GM23338 (cell line): Measurements from ENCODE around the gene RAB11FIP4. TPM values are rescaled to one million over a fixed set of nuclear protein-coding genes. Genes with fewer than 3 reads are reported as not detected.

Experiments used
- ATAC-seq: fragments of 200-7000 bp; cut with Tn5 transposase; 3 replicates; pipeline ENCODE4 v1.9.1; 2020
- DNase-seq: peaks from one replicate; pipeline ENCODE4 v3.0.0-alpha.2; 2015; ENCODE audit warnings: low spot score
- H2AFZ ChIP-seq: fragments of 200-600 bp; sonication (generic); 2 replicates; pipeline ENCODE4 v1.8.0; 2016; ENCODE audit warnings: antibody characterized with exemption, mild to moderate bottlenecking, moderate library complexity
- H3F3A ChIP-seq: fragments of 200-600 bp; sonication (generic); replicated peaks from 2 replicates; pipeline ENCODE4 v1.8.0; 2017; ENCODE audit warnings: antibody characterized with exemption, mixed run types, low read depth
- H3K27ac ChIP-seq: fragments of 200-600 bp; sonication (generic); 2 replicates; pipeline ENCODE4 v1.6.1; 2016; ENCODE audit warnings: low read depth
- H3K27me3 ChIP-seq: fragments of 200-600 bp; sonication (generic); 2 replicates; pipeline ENCODE4 v1.8.0; 2016; ENCODE audit warnings: mild to moderate bottlenecking, mixed run types, moderate library complexity; ENCODE audit not compliant: insufficient read depth
- H3K36me3 ChIP-seq: fragments of 200-600 bp; sonication (generic); 2 replicates; pipeline ENCODE4 v1.8.0; 2016; ENCODE audit warnings: mild to moderate bottlenecking; ENCODE audit not compliant: insufficient read depth
- H3K4me1 ChIP-seq: fragments of 200-600 bp; sonication (generic); 2 replicates; pipeline ENCODE4 v1.8.0; 2016; ENCODE audit warnings: mild to moderate bottlenecking, moderate library complexity; ENCODE audit not compliant: insufficient read depth
- H3K4me2 ChIP-seq: fragments of 200-600 bp; sonication (generic); 2 replicates; pipeline ENCODE4 v1.7.1; 2017; ENCODE audit warnings: mixed run types
- H3K4me3 ChIP-seq: fragments of 200-600 bp; sonication (generic); 2 replicates; pipeline ENCODE4 v1.6.1; 2016; ENCODE audit warnings: mixed run types
- H3K79me2 ChIP-seq: fragments of 200-600 bp; sonication (generic); replicated peaks from 2 replicates; pipeline ENCODE4 v1.8.0; 2017; ENCODE audit warnings: mild to moderate bottlenecking; ENCODE audit not compliant: insufficient read depth
- H3K9me2 ChIP-seq: fragments of 200-600 bp; sonication (generic); 2 replicates; pipeline ENCODE4 v1.8.0; 2017; ENCODE audit not compliant: insufficient read depth
- H4K20me1 ChIP-seq: fragments of 200-600 bp; sonication (generic); replicated peaks from 2 replicates; pipeline ENCODE4 v1.8.0; 2017; ENCODE audit warnings: mild to moderate bottlenecking; ENCODE audit not compliant: insufficient read depth
- H3K27ac Mint-ChIP-seq: 2 replicates; pipeline ENCODE4 v1.8.0; 2020; ENCODE audit warnings: inconsistent platforms, mild to moderate bottlenecking, moderate library complexity, mixed read lengths
- H3K27me3 Mint-ChIP-seq: 3 replicates; pipeline ENCODE4 v1.8.0; 2022; ENCODE audit warnings: low read depth, mild to moderate bottlenecking, moderate library complexity, mixed read lengths, inconsistent platforms; ENCODE audit not compliant: insufficient read depth, poor library complexity
- H3K36me3 Mint-ChIP-seq: 3 replicates; pipeline ENCODE4 v1.8.0; 2021; ENCODE audit warnings: low read depth, mild to moderate bottlenecking, inconsistent platforms, moderate library complexity, mixed read lengths
- H3K4me1 Mint-ChIP-seq: 3 replicates; pipeline ENCODE4 v1.8.0; 2020; ENCODE audit warnings: mild to moderate bottlenecking, inconsistent platforms, mixed read lengths
- H3K4me3 Mint-ChIP-seq: 3 replicates; pipeline ENCODE4 v1.8.0; 2021; ENCODE audit warnings: moderate library complexity, mild to moderate bottlenecking, inconsistent platforms, mixed read lengths
- H3K9me3 Mint-ChIP-seq: 3 replicates; pipeline ENCODE4 v1.8.0; 2020; ENCODE audit warnings: moderate library complexity, mild to moderate bottlenecking, inconsistent platforms, mixed read lengths
- CREB1 ChIP-seq: fragments of 250-450 bp; sonication (Bioruptor Pico); IDR thresholded peaks from 2 replicates; pipeline ENCODE4 v1.5.0; 2020; ENCODE audit warnings: low read depth, mild to moderate bottlenecking, moderate library complexity
- EZH2 ChIP-seq: fragments of 200-600 bp; sonication (generic); IDR thresholded peaks from one replicate; pipeline ENCODE4 v1.8.0; 2017; ENCODE audit warnings: antibody characterized with exemption, mild to moderate bottlenecking, low read depth; ENCODE audit not compliant: unreplicated experiment
- EZH2phosphoT487 ChIP-seq: fragments of 200-600 bp; sonication (generic); IDR thresholded peaks from one replicate; pipeline ENCODE4 v1.8.1; 2018; ENCODE audit warnings: antibody characterized with exemption; ENCODE audit not compliant: unreplicated experiment
- JUNB ChIP-seq: IDR thresholded peaks from one replicate; pipeline ENCODE4 v1.6.1; 2016; ENCODE audit warnings: antibody characterized with exemption; ENCODE audit not compliant: unreplicated experiment
- NANOG ChIP-seq: IDR thresholded peaks from 2 replicates; pipeline ENCODE4 v1.6.1; 2016; ENCODE audit warnings: antibody characterized with exemption, borderline replicate concordance
- POLR2AphosphoS5 ChIP-seq: IDR thresholded peaks from 2 replicates; pipeline ENCODE4 v1.6.1; 2016; ENCODE audit warnings: antibody characterized with exemption, low read depth
- STAT1 ChIP-seq: IDR thresholded peaks from one replicate; pipeline ENCODE4 v1.6.1; 2016; ENCODE audit warnings: antibody characterized with exemption; ENCODE audit not compliant: unreplicated experiment
- ZNF114 ChIP-seq: fragments of 250-450 bp; sonication (Bioruptor Pico); IDR thresholded peaks from 2 replicates; pipeline ENCODE4 v1.5.0; 2020; ENCODE audit warnings: mild to moderate bottlenecking, moderate library complexity
- ZNF331 ChIP-seq: fragments of 250-450 bp; sonication (Bioruptor Pico); IDR thresholded peaks from 2 replicates; pipeline ENCODE4 v1.5.0; 2020; ENCODE audit warnings: low read depth, mild to moderate bottlenecking, moderate library complexity
- polyA plus RNA-seq: library from polyadenylated mRNA; unstranded; fragments of >200 nt; fragmentation: Nextera tagmentation; extraction: Ambion mirVana; gene quantifications from 2 replicates; pipeline ENCODE4 v1.2.1, GENCODE V29; 2016
- total RNA-seq: library from RNA; depleted of rRNA; stranded (reverse); fragments of >200 nt; shearing (Covaris generic); gene quantifications from 2 replicates; pipeline ENCODE4 v1.2.3, GENCODE V29; 2014
- TF ChIP-seq, protein P1 (sequence below): fragments of 250-450 bp; sonication (Bioruptor Pico); IDR thresholded peaks from 2 replicates; pipeline ENCODE4 v1.5.0; 2020; ENCODE audit warnings: mild to moderate bottlenecking, moderate library complexity
- TF ChIP-seq, protein P2 (sequence below): IDR thresholded peaks from 2 replicates; pipeline ENCODE4 v1.6.1; 2016; ENCODE audit warnings: antibody characterized with exemption
- TF ChIP-seq, protein P3 (sequence below): IDR thresholded peaks from one replicate; pipeline ENCODE4 v1.6.1; 2018; ENCODE audit warnings: antibody characterized with exemption; ENCODE audit not compliant: unreplicated experiment
- TF ChIP-seq, protein P4 (sequence below), 2 experiments: fragments of 200-600 bp in 1 of 2; sonication (generic) in 1 of 2; conservative IDR thresholded peaks; 2 replicates each; pipeline versions ENCODE4 v1.5.1 to v1.6.1; 2016 to 2017; ENCODE audit warnings: antibody characterized with exemption in 2 of 2, low read depth in 2 of 2, mild to moderate bottlenecking in 2 of 2, moderate library complexity in 1 of 2

RAB11FIP4 gene
- total and polyA plus RNA-seq, 2 experiments from 2014 or later = 26.0 to 65.6 TPM

DNA sequence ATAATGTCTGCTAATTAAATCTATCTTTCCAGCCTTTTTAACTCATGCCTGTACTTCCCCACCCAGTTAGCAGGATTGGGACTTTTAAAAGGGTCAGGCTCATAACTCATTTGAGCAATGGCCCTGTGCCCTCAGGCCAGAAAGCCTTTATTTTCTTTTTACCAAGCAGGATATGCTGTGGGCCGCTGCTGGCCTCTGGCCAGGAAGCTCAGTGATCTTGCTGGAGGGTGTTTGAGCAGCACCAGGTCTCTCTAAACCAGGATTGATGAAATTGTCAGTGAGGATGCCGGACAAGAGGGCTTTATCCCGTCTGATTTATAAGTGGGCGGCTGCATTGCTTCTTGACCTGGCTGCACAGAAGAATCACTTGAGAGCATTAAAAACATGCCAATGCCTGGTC lies 187.8 kb downstream of the RAB11FIP4 start:
- H3K27ac Mint-ChIP-seq = no peak overlapping the region
- H2AFZ ChIP-seq = no peak overlapping the region; the same call in 1 of the 2 replicates
- no peak overlapping the region for H3K4me3 ChIP-seq
- H3K27ac ChIP-seq = no peak overlapping the region
- H3K4me1 Mint-ChIP-seq = 0 out of 3 replicates have a peak, but pooled peaks cover 2% of the 10 kb centered on the region
- no peaks in the 10 kb centered on the region for H3K4me1 ChIP-seq
- DNase-seq = no peak
- H3K27me3 ChIP-seq = no peaks in the 10 kb centered on the region
- H4K20me1 ChIP-seq = no peaks in the 10 kb centered on the region
- H3K4me2 ChIP-seq = no peak overlapping the region
- no peak overlapping the region for H3K4me3 Mint-ChIP-seq
- no peaks in the 10 kb centered on the region for H3K36me3 Mint-ChIP-seq
- H3K79me2 ChIP-seq = no peaks in the 10 kb centered on the region
- H3K9me3 Mint-ChIP-seq = no peaks in the 10 kb centered on the region
- TF ChIP-seq EZH2 (no peak), STAT1 (no peak), POLR2AphosphoS5 (no peak), ZNF331 (no peak), ZNF114 (no peak), NANOG (no peak), EZH2phosphoT487 (no peak), JUNB (no peak), CREB1 (CRISPR knock-in tag) (no peak)
- TF ChIP-seq, protein P1, sequence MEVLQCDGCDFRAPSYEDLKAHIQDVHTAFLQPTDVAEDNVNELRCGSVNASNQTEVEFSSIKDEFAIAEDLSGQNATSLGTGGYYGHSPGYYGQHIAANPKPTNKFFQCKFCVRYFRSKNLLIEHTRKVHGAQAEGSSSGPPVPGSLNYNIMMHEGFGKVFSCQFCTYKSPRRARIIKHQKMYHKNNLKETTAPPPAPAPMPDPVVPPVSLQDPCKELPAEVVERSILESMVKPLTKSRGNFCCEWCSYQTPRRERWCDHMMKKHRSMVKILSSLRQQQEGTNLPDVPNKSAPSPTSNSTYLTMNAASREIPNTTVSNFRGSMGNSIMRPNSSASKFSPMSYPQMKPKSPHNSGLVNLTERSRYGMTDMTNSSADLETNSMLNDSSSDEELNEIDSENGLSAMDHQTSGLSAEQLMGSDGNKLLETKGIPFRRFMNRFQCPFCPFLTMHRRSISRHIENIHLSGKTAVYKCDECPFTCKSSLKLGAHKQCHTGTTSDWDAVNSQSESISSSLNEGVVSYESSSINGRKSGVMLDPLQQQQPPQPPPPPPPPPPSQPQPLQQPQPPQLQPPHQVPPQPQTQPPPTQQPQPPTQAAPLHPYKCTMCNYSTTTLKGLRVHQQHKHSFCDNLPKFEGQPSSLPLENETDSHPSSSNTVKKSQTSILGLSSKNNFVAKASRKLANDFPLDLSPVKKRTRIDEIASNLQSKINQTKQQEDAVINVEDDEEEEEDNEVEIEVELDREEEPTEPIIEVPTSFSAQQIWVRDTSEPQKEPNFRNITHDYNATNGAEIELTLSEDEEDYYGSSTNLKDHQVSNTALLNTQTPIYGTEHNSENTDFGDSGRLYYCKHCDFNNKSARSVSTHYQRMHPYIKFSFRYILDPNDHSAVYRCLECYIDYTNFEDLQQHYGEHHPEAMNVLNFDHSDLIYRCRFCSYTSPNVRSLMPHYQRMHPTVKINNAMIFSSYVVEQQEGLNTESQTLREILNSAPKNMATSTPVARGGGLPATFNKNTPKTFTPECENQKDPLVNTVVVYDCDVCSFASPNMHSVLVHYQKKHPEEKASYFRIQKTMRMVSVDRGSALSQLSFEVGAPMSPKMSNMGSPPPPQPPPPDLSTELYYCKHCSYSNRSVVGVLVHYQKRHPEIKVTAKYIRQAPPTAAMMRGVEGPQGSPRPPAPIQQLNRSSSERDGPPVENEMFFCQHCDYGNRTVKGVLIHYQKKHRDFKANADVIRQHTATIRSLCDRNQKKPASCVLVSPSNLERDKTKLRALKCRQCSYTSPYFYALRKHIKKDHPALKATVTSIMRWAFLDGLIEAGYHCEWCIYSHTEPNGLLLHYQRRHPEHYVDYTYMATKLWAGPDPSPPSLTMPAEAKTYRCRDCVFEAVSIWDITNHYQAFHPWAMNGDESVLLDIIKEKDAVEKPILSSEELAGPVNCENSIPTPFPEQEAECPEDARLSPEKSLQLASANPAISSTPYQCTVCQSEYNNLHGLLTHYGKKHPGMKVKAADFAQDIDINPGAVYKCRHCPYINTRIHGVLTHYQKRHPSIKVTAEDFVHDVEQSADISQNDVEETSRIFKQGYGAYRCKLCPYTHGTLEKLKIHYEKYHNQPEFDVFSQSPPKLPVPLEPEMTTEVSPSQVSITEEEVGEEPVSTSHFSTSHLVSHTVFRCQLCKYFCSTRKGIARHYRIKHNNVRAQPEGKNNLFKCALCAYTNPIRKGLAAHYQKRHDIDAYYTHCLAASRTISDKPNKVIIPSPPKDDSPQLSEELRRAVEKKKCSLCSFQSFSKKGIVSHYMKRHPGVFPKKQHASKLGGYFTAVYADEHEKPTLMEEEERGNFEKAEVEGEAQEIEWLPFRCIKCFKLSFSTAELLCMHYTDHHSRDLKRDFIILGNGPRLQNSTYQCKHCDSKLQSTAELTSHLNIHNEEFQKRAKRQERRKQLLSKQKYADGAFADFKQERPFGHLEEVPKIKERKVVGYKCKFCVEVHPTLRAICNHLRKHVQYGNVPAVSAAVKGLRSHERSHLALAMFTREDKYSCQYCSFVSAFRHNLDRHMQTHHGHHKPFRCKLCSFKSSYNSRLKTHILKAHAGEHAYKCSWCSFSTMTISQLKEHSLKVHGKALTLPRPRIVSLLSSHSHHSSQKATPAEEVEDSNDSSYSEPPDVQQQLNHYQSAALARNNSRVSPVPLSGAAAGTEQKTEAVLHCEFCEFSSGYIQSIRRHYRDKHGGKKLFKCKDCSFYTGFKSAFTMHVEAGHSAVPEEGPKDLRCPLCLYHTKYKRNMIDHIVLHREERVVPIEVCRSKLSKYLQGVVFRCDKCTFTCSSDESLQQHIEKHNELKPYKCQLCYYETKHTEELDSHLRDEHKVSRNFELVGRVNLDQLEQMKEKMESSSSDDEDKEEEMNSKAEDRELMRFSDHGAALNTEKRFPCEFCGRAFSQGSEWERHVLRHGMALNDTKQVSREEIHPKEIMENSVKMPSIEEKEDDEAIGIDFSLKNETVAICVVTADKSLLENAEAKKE (CRISPR knock-in tag) = no peak
- TF ChIP-seq, protein P2, sequence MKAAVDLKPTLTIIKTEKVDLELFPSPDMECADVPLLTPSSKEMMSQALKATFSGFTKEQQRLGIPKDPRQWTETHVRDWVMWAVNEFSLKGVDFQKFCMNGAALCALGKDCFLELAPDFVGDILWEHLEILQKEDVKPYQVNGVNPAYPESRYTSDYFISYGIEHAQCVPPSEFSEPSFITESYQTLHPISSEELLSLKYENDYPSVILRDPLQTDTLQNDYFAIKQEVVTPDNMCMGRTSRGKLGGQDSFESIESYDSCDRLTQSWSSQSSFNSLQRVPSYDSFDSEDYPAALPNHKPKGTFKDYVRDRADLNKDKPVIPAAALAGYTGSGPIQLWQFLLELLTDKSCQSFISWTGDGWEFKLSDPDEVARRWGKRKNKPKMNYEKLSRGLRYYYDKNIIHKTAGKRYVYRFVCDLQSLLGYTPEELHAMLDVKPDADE = no peak
- TF ChIP-seq, protein P3, sequence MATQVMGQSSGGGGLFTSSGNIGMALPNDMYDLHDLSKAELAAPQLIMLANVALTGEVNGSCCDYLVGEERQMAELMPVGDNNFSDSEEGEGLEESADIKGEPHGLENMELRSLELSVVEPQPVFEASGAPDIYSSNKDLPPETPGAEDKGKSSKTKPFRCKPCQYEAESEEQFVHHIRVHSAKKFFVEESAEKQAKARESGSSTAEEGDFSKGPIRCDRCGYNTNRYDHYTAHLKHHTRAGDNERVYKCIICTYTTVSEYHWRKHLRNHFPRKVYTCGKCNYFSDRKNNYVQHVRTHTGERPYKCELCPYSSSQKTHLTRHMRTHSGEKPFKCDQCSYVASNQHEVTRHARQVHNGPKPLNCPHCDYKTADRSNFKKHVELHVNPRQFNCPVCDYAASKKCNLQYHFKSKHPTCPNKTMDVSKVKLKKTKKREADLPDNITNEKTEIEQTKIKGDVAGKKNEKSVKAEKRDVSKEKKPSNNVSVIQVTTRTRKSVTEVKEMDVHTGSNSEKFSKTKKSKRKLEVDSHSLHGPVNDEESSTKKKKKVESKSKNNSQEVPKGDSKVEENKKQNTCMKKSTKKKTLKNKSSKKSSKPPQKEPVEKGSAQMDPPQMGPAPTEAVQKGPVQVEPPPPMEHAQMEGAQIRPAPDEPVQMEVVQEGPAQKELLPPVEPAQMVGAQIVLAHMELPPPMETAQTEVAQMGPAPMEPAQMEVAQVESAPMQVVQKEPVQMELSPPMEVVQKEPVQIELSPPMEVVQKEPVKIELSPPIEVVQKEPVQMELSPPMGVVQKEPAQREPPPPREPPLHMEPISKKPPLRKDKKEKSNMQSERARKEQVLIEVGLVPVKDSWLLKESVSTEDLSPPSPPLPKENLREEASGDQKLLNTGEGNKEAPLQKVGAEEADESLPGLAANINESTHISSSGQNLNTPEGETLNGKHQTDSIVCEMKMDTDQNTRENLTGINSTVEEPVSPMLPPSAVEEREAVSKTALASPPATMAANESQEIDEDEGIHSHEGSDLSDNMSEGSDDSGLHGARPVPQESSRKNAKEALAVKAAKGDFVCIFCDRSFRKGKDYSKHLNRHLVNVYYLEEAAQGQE = no peak
- TF ChIP-seq, protein P4, sequence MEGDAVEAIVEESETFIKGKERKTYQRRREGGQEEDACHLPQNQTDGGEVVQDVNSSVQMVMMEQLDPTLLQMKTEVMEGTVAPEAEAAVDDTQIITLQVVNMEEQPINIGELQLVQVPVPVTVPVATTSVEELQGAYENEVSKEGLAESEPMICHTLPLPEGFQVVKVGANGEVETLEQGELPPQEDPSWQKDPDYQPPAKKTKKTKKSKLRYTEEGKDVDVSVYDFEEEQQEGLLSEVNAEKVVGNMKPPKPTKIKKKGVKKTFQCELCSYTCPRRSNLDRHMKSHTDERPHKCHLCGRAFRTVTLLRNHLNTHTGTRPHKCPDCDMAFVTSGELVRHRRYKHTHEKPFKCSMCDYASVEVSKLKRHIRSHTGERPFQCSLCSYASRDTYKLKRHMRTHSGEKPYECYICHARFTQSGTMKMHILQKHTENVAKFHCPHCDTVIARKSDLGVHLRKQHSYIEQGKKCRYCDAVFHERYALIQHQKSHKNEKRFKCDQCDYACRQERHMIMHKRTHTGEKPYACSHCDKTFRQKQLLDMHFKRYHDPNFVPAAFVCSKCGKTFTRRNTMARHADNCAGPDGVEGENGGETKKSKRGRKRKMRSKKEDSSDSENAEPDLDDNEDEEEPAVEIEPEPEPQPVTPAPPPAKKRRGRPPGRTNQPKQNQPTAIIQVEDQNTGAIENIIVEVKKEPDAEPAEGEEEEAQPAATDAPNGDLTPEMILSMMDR (conservative IDR thresholded peaks at IDR 0.05; ENCODE audit: low read depth in 2 of 2) = no peak
- H3K27me3 Mint-ChIP-seq = peaks cover 3% of the 10 kb centered on the region
- no peaks in the 10 kb centered on the region for H3K36me3 ChIP-seq
- no peaks in the 10 kb centered on the region for H3K9me2 ChIP-seq
- no peak for ATAC-seq
- no peaks in the 10 kb centered on the region for H3F3A ChIP-seq
